GM18499 (cell line): ENCODE measurements around the gene ELFN2.

ENCODE experiments used
- ATAC-seq: cut with Tn5 transposase; IDR thresholded peaks from one replicate; pipeline ENCODE4 v1.9.1; 2021; ENCODE audit warnings: moderate number of reproducible peaks; ENCODE audit not compliant: insufficient read depth, unreplicated experiment

ELFN2 gene

DNA sequence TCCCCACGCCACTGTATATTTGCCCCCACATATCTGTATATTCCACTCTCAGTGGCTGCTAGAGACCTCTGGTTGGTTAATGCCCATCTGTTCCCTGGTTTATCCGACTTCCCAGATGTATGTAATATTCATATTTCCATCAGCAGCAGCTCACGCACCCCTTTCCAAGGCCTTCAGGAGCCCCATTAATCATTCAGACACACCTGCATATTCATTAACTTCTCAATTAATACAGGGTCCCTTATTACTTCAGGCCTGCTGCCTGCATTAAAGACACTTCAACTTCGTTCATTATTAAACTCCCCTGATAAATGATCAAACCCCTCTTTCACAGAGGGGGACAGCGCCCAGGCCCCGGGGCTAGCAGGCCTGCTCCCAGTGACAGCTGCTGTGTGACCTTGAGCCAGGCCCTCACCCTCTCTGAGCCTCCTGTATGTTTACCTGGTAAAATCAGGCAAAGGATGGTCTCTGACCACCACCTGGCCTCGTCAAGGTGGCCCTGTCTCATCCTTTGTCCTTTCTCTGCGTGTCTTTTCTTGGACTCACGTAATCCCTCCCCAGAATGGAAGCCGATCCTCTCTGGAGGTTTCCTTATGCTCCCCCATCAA is 34.5 kb downstream of the ELFN2 start:
- ATAC-seq = no peak

DNA sequence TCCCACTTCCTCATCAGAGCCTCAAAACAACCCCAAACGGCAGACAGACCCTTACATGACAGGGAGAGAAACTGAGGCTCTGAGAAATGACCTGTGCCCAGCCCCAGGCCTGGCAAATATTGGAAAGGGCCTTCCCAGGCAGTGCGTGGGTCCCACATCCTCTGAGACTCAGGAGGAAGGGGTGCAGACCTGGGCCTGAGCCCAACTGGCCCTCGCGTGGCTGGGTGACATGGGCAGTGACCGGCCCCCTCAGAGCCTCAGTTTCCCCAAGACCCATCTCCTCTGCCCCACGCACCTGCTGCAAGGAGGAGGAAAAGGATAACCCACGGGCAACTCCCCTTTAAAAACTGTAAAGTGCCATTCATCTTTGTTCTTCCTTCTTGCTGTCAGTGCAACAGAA is 35.6 kb downstream of the ELFN2 start:
- ATAC-seq = no peak

DNA sequence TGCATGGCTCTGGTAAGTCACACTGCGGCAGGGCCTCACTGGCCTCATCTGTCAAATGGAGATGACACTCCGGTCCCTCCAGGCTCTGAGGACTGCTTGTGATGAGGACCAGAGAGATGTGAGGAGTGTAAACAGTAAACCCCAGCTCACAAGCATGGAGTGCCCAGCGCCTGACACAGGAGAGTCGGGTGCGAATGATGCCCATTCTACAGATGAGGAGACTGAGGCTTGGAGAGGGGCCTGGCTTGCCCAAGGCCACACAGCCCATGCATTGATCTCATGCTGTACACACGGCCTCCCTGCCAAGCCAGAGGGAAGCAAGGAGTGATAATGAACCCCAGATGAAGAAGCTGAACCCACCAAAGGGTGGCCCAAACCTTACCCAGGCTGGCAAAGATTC is 37.2 kb downstream of the ELFN2 start:
- no peak for ATAC-seq

DNA sequence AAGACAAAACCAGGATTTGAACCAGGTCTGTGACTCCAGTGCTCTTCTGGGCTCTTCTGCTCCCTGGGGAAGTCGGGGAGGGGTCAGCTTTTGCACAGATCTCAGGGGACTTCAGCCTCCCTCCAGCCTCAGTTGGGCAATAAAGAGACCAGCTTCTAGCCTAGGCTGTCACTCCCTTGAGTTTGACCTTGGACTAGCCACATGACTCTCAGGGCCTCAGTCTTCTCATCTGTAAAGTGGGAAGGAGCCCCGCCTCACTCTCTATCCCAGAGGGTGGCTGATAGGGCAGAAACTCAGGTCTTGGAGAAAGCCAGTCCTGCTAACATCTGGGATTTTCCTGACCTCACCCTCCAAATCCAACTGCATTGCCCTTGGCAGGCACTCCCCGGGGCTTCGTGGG is 38.7 kb downstream of the ELFN2 start:
- ATAC-seq = no peak

DNA sequence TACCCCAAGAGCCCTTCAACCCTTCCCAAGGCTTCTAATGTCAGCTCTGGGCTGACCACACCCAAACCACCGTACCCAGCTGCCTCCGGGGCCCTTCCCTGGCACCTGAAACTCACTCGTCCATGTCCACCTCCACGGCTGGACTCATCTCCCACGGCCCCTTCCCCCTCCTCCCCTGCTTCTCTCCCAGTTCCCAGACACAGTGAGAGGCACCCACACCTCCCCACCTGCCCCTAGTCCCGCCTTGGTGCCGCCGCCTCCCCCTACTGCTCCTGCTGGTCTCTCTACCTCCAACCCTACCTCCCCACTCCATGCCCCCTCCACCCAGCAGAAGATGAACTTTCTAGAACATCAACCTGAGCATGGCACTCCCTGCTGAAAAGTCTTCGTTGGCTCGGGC is 39.5 kb downstream of the ELFN2 start:
- no peak for ATAC-seq

DNA sequence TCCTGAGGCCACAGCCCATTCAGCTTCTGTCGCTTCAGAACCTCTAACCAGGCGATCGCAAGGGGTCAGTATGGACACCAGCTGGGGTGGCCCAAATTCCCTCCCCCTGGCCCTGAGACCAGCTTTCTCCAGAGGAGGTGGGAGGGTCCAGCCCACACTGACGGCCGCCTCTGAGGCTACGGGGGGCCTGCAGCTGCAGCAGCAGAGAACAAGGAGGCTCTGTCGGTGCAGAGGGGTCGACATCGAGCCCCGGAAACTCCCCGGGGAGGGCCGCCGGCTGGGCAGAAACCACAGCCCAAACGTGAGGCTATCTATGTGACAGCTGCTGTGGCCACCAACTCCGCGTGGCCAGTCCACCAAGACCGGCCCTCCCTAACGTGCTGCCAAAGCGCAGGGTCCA is 40.8 kb downstream of the ELFN2 start:
- ATAC-seq = no peak

DNA sequence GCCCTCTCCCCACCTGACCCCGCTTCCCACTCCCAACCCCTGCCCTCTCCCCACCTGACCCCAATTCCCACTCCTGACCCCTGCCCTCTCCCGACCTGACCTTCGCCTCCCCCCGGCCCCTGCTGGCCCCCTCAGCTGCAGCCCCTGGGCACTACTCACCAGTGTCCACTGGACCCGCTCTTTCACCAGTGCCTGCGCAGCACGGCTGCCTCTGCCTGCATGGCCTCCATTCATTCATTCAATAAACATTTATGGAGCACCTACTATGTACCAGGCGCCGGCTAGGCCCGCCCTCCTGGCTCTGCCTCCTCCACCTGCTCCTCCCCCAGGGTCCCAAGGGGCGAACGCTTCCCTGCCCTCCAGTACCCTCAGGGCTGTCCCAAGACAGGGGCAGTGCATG is 42.6 kb downstream of the ELFN2 start:
- ATAC-seq = no peak

DNA sequence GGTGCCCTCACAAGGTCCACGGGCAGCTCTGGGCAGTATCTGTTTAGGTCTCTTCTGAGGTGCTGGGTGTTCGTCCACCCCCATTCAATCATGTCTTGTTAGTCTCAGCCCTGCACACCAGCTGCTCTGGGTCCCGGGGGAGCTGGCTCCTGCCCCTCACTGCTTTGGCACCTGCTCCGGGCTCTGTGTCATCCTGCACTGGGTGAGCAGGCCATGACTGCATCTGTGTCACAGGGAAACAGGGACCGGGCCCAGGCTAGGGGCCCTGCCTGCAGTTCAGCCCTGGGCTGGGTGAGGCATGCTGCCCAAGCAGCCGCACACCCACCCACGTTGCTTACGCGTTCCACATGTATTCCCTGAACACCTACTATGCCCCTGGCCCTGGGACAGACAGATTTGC is 43.9 kb downstream of the ELFN2 start:
- no peak for ATAC-seq

DNA sequence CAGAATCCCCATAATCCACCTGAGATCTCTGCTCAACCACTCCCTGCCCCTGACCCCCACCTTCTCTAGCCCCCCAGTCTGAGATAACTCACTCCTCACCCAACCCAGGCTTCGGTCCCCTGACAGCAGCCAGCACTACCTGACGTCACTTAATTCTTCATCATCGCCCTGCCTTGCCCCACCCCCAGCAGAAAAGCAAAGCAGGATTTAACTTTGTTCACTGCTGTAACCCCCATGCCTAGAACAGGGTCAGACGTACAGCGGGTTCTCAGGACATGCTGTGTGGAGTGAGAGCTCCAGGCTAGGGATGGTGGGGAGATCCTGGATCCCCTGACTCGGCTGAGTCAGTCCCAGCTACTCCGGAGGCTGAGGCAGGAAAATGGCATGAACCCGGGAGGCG is 45.8 kb downstream of the ELFN2 start:
- ATAC-seq = no peak

DNA sequence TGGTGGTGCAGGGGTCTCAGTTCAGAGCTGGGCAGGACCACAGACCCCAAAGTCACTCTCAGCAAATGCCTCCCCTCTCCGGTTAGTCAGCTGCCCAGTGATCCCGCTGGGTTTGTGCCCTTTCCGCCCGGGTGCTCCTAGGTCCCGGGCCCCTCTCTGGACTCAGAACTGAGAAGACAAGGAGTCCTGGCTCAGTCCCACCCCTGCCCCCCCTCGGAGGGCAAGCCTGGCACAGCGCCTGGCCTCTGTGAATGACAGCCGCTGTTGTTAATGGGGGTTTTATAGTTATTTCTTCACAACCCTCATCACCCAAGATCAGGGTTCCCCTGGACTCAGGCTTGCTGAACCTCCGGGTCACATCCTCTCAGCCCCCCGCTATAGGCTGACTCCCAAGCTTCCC is 47.6 kb downstream of the ELFN2 start:
- no peak for ATAC-seq

DNA sequence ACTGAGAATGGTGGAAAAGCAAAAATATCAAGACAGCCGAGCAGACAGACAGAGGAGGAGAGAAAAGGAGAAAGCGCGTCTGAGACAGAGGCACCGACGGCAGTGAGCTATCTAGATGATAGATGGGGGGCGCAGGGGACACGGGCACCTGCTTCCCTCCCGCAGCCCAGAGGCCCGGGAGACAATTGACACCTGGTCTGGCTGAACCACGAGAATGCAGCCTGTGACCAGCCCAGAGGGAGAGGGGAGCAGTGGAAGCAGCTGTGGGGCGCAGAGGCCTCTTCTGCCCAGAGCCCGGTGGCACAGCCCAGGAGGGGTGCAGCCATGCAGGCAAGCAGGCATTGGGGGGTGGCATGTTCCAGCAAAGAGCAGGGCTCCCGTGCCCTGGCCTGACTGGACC is 48.2 kb downstream of the ELFN2 start:
- no peak for ATAC-seq

DNA sequence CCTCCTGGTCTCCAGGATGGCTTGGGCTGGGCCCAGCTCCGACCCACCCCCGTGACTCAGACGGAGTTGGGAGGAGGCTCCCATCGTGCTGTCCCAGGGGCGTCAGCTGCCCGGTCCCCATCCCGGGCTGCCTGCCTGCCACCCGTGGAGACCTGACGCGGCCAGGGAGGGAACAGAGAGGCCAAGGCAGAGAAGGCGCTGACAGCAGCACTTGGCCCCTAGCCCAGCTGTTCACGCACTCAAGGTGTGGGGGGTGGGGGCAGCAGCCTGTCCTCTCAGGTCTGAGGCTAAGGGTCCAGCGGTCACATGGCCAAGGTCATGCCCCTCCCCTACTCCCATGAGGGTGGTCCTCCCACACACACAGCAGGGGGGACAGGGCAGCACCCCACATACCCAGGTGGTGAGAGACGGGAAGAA is 48.6 kb downstream of the ELFN2 start:
- ATAC-seq = no peak

DNA sequence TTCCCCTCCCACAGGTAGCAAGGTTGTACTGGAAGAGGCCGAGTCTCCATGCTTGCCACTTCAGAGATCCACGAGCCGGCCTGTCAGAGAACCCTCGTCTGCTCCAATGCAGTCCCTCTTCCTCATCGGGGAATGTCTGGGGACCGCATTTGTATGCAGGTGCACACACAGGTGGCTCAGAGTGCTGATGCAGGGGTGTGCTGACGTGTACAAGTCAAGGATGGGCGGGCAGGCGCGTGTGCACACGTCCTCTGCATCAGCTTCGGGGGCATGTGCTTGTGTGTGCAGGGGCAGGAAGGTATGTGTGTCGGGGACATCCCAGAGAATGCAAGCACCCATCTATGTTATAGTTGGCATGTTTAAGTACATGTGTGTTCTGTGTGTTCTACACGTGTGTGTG is 49.4 kb downstream of the ELFN2 start:
- ATAC-seq = no peak

DNA sequence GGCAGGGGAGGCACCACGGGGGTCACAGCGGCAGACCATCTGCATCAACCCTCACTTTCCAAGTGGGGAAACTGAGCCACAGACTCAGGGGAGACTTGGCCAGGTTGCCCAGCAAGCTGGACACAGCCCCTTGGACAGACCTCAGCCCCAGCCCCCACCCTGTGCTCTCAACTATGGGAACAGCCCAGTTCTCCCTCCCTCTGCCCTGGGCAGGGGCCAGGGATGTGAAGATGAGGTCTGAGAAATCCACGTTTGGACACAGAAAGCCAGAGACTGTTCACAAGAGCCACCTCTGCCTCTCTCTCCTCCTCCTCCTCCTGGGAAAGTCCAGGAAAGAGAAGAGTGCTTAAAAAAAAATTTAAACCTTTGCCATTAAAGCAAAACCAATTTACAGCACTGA is 50.1 kb downstream of the ELFN2 start:
- ATAC-seq = no peak

DNA sequence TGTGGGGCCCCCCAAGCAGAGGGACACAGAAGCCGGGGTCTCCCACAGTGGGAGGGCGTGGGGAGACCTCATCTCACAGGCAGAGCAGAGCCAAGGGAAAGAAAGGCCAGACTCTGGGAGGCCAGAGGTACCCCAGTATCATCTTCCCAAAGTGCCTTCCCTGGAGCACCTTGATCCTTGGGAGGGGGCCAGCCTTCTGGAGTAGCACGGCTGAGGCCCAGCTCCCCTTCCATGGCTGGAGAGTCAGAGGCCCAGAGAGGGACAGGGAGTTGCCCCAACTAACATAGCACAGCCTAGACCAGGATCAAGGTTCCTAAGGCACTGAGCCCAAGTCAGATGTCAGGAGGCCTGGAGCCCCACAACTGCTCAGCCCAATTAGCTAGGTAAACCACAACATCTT is 50.6 kb downstream of the ELFN2 start:
- no peak for ATAC-seq

DNA sequence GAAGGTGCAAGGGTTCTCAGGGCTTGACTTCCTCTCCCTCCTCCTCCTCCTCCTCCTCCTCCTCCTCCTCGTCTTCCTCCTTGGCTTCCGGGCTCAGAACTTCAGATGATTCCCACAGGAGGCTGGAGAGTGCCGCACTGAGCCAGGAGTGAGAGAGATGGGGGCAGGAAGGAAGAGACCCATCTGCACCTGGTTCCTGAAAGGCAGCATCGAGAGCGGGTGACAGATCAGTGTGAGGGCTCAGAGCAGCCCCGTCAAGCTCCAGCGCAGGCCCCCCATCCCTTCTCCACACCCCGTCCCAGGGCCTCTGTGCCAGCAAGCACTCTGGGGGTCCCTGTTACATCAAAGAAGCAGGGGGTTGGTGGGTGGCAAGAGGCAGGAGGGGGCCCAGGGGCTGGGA is 51.5 kb downstream of the ELFN2 start:
- ATAC-seq = no peak

DNA sequence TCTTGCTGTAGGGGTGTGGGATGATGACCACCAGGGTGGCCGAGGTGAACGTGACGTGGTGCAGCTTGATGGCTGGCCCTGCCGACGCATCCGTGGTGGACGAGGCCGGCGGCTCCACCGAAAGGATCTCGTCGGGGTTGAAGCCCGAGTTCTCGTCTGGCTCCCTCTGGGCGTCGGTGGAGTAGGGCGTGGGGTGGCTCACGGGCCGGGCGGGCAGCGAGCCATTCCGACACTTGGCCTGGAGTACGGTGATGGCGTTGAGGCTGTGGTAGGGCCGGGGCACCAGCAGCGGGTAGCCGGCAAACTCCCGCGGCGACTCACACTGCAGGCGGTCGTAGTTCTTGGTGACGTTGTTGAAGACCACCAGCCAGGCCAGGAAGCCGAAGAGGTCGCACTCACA is 52.7 kb downstream of the ELFN2 start:
- ATAC-seq = no peak

DNA sequence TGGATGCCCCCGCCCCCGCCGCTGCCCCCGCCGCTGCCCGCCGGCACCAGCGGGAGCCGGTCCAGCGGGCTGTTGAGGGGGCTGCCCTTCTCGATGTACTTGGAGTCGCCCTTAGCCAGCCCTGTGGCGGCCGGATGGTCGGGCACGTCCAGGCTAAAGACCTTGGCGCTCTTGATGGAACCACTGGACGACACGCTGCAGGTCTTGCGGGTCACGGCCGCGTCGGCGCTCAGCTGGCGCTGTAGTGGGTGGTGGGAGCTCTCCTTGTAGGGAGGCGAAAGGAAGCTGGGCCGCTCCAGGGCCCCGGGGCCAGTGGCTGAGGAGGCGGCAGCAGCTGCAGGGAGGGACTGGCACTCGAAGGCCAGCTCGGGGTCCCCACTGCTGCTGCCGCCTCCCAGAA is 53.8 kb downstream of the ELFN2 start:
- ATAC-seq = no peak

DNA sequence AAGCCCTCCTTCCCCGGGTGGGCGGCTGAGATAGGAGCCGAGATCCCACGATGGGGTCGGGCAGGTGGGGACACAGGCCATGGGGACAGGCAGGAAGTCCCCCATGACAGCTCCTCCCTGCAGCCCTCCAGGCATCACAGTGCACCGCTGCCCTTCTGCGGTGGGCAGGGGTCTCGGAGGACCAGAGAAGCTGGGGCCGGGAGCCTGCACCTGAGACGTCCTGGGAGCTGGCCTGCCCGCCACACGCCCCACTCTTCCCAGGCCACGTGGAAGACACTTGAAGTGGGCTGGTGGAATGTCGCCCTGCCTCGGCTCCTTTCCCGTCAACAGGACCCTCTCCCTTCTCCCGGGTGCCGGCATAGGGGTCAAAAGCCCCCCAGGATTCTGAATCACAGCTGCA is 55.4 kb downstream of the ELFN2 start:
- ATAC-seq = no peak

DNA sequence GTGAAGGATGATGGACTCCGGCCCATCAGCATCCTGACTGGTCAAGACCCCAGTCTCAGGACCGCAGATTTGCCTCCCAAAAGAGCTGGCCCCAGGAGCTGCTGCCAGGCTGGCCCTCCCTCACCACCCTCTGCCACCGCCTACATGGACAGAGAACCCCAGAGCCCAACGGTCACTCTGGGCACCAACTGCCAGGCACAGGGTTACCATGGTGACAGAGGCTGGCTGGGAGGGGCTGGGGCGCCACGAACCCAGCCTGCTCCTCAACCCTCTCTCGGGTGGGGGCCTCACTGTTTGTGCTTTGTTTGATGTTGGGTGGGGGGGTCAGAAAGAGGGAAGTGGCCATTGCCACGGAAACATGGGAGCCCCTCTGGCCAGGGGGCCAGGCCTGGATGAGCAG is 55.8 kb downstream of the ELFN2 start:
- no peak for ATAC-seq

DNA sequence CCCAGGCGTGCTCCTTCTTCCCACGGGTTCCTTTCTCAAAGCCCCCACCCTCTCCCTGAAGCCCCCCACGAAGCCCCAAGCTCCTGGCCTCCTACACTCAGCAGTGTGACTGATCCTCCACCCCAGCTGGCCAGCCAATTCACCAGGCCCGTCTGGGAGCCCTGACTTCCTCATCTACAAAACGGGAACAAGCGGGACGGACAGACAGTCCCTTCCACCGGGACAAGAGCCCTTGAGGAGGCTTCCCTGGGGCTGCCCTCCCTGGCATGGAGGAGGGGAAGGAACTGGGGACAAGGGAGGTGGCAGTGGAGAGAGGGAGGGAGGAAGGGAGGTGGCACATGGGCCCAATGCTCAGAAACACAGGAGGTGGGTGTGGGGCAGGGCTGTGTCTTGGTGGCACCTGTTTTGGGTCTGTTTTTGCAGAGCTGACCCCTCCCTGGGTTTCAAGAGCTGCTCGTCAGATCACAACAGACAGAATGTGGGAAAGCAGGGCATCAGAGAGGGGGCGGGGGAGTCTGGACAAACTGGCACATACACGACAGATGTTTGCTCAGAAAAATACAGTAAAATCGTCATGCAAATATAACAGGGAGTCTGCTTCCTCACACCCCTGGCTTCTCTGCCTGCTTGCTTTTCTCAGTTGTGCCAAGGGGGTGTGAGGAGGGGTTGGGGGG is 56.8 kb downstream of the ELFN2 start:
- ATAC-seq = no peak

DNA sequence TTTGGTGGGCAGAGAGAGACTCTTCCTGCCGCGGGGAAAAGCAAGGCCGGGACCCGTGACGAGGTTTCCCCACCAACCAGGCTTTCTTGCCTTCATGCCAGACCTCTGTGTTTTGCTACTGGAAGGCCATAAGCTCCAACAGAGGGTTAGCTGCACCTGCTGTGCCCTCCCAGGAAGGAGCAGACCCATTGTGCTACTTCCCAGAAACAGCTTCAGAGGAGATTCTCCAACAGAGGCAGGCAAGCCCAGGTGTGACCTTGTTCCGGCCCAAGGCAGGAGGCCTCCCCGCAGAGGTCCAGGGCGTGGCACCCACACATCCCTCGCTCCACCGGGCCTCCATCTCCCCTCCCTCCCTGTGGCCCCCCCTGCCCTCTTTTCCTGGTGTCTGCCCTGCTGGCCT is 57.8 kb downstream of the ELFN2 start:
- no peak for ATAC-seq

DNA sequence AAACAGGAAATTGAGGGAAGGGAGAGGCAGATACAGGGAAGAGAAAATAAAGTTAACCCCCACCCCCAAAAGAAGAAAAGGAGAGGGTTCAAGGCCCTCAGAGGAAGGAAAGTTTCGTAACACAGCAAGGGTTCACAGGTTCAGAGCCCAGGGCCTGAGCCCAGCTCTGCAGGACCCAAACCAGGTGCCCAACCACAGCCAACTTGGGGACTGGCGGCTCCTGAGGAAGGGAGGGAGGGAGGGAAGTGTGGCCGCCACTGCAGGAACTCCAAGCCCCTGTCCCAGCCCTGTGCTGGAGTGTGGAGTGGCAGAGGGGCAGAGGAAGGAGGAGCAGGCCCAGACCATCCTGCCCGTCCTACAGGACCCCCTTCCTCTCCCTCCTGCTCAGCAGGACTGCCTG is 59.2 kb downstream of the ELFN2 start:
- ATAC-seq = no peak
